SK-N-MC (cell line): ENCODE measurements around the gene NRGN.

Source experiments
- EZH2 ChIP-seq: fragments of 200-600 bp; sonication (generic); IDR thresholded peaks from one replicate; pipeline ENCODE4 v1.6.1; 2017; ENCODE audit warnings: antibody characterized with exemption
- FOXP2 ChIP-seq: optimal IDR thresholded peaks from 2 replicates; pipeline ENCODE3; 2011; ENCODE audit warnings: mild to moderate bottlenecking, moderate library complexity; ENCODE audit not compliant: insufficient read depth; ENCODE audit errors: extremely low read length, control extremely low read depth
- POLR2AphosphoS5 ChIP-seq: IDR thresholded peaks from 2 replicates; pipeline ENCODE4 v1.6.1; 2012; ENCODE audit warnings: mild to moderate bottlenecking, low read depth, low read length, borderline replicate concordance

- no peak for TF ChIP-seq POLR2AphosphoS5
- no peak for TF ChIP-seq EZH2
- TF ChIP-seq FOXP2 = no peak
Observed at GRCh38 chr11:124754309-124754708, 14.6 kb downstream of the NRGN start.
